Panc1 (cell line): ENCODE measurements around the gene AKAP6. TPM values are rescaled to one million over a fixed set of nuclear protein-coding genes. Genes with fewer than 3 reads are reported as not detected.

Source experiments
- ATAC-seq: fragments of 200-7000 bp; cut with Tn5 transposase; 2 replicates; pipeline ENCODE4 v1.9.1; 2020; ENCODE audit warnings: mild to moderate bottlenecking, moderate library complexity
- BruUV-seq: library from RNA; stranded (reverse); fragments of 400-500 nt; replicated peaks from 2 replicates; lab custom pipeline; 2021; lab: Mats Ljungman, UMichigan
- CTCF ChIA-PET: fragments of 300-600 bp; sonication (Branson Sonifier 250); formaldehyde crosslinking; loops from one replicate; lab custom pipeline; 2022; ENCODE audit warnings: antibody characterized with exemption; lab: Charles Lee
- POLR2A ChIA-PET: fragments of 300-600 bp; sonication (Branson Sonifier 250); formaldehyde crosslinking; loops from one replicate; lab custom pipeline; 2022; ENCODE audit warnings: antibody characterized with exemption; lab: Charles Lee
- DNase-seq: peaks from one replicate; pipeline ENCODE4 v3.0.0-alpha.2; 2010; ENCODE audit warnings: low read depth, low spot score
- H3K27ac ChIP-seq: 2 replicates; pipeline ENCODE4 v1.5.1; 2011; ENCODE audit warnings: mild to moderate bottlenecking, low read length, inconsistent platforms
- H3K27me3 ChIP-seq: fragments of 200-500 bp; sonication (Bioruptor generic); 2 replicates; pipeline ENCODE4 v1.6.0; 2014; ENCODE audit warnings: low read length, inconsistent platforms; ENCODE audit not compliant: control insufficient read depth, insufficient read depth
- H3K36me3 ChIP-seq: fragments of 200-500 bp; sonication (Bioruptor generic); 2 replicates; pipeline ENCODE4 v1.5.1; 2014; ENCODE audit warnings: inconsistent platforms, mild to moderate bottlenecking, low read length, moderate library complexity; ENCODE audit not compliant: control insufficient read depth, insufficient read depth
- H3K4me1 ChIP-seq: 2 replicates; pipeline ENCODE4 v1.5.1; 2011; ENCODE audit warnings: inconsistent platforms, mild to moderate bottlenecking, low read length, moderate library complexity; ENCODE audit not compliant: control insufficient read depth, insufficient read depth
- H3K4me3 ChIP-seq, 2 experiments: 2 replicates each; pipeline ENCODE4 v1.5.1; 2011 to 2012; ENCODE audit warnings: low read depth in 2 of 2, low read length in 2 of 2, mild to moderate bottlenecking in 2 of 2, inconsistent platforms in 1 of 2, moderate library complexity in 1 of 2
- H3K9me3 ChIP-seq: fragments of 200-500 bp; sonication (Bioruptor generic); 2 replicates; pipeline ENCODE4 v1.5.1; 2014; ENCODE audit warnings: low read depth, mild to moderate bottlenecking, inconsistent platforms, low read length, moderate library complexity; ENCODE audit not compliant: control insufficient read depth, insufficient read depth
- POLR2AphosphoS5 ChIP-seq: IDR thresholded peaks from 2 replicates; pipeline ENCODE4 v1.6.1; 2012; ENCODE audit warnings: mild to moderate bottlenecking, low read depth, low read length, moderate library complexity
- SIN3A ChIP-seq: IDR thresholded peaks from 2 replicates; pipeline ENCODE4 v1.6.1; 2012; ENCODE audit warnings: low read depth, mild to moderate bottlenecking, low read length, moderate library complexity, borderline replicate concordance; ENCODE audit not compliant: insufficient read depth
- TCF7L2 ChIP-seq: IDR thresholded peaks from 2 replicates; pipeline ENCODE4 v1.6.1; 2011; ENCODE audit warnings: mild to moderate bottlenecking, low read depth, low read length, inconsistent platforms
- in situ Hi-C: cut with HindIII; loops from 2 replicates; pipeline ENCODE4 v1.10.0; 2016; ENCODE audit warnings: low sequenced_read_pairs, low pct_unique_long_range_greater_than_20kb
- intact Hi-C: fragments of 100-400 bp; cut with micrococcal nuclease; formaldehyde crosslinking; loops from one replicate; pipeline ENCODE4 v1.10.0; 2022; ENCODE audit not compliant: unreplicated experiment
- total RNA-seq: library from RNA; stranded (reverse); gene quantifications from one replicate; pipeline ENCODE4 v1.2.1, GENCODE V29; 2021; ENCODE audit not compliant: unreplicated experiment
- TF ChIP-seq, protein P1 (sequence below): fragments of 450-650 bp; IDR thresholded peaks from 2 replicates; pipeline ENCODE4 v1.5.1; 2017; ENCODE audit warnings: mild to moderate bottlenecking
- TF ChIP-seq, protein P2 (sequence below), 2 experiments: IDR thresholded peaks; 2 replicates each; pipeline ENCODE4 v1.6.1; 2011 to 2012; ENCODE audit warnings: low read depth in 2 of 2, control low read depth in 1 of 2, low read length in 1 of 2, mild to moderate bottlenecking in 1 of 2, moderate library complexity in 1 of 2; ENCODE audit not compliant: insufficient read depth in 1 of 2

AKAP6 gene
- total RNA-seq, 1 experiment from 2014 or later: 0.82 TPM

DNA sequence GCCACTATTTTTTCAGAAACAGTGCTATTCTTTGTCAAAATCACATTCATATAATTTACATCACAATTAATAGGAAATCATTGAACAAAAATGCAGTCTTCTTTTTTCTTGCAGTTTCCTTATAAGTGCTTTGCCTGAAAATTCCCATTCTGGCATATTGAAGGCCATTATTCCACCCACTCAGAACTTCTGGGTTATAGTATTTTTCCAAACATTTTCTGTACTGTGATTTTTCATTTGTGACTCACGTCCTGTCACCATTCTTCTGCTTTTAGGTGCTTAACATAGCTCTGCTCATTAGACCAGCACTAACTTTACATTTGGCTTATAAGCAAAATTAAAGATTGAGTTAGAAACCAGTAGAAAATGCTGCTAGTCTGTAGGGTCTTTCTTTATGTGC is 368.6 kb downstream of the AKAP6 start:
- no peak for DNase-seq
- in situ Hi-C loops (no loop called here), intact Hi-C loops (no loop called here)
- no peaks in the 10 kb centered on the region for H3K27me3 ChIP-seq
- H3K4me1 ChIP-seq: no peaks in the 10 kb centered on the region
- TF ChIP-seq, protein P1, sequence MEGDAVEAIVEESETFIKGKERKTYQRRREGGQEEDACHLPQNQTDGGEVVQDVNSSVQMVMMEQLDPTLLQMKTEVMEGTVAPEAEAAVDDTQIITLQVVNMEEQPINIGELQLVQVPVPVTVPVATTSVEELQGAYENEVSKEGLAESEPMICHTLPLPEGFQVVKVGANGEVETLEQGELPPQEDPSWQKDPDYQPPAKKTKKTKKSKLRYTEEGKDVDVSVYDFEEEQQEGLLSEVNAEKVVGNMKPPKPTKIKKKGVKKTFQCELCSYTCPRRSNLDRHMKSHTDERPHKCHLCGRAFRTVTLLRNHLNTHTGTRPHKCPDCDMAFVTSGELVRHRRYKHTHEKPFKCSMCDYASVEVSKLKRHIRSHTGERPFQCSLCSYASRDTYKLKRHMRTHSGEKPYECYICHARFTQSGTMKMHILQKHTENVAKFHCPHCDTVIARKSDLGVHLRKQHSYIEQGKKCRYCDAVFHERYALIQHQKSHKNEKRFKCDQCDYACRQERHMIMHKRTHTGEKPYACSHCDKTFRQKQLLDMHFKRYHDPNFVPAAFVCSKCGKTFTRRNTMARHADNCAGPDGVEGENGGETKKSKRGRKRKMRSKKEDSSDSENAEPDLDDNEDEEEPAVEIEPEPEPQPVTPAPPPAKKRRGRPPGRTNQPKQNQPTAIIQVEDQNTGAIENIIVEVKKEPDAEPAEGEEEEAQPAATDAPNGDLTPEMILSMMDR: no peak
- TF ChIP-seq POLR2AphosphoS5: no peak
- TF ChIP-seq, protein P2, sequence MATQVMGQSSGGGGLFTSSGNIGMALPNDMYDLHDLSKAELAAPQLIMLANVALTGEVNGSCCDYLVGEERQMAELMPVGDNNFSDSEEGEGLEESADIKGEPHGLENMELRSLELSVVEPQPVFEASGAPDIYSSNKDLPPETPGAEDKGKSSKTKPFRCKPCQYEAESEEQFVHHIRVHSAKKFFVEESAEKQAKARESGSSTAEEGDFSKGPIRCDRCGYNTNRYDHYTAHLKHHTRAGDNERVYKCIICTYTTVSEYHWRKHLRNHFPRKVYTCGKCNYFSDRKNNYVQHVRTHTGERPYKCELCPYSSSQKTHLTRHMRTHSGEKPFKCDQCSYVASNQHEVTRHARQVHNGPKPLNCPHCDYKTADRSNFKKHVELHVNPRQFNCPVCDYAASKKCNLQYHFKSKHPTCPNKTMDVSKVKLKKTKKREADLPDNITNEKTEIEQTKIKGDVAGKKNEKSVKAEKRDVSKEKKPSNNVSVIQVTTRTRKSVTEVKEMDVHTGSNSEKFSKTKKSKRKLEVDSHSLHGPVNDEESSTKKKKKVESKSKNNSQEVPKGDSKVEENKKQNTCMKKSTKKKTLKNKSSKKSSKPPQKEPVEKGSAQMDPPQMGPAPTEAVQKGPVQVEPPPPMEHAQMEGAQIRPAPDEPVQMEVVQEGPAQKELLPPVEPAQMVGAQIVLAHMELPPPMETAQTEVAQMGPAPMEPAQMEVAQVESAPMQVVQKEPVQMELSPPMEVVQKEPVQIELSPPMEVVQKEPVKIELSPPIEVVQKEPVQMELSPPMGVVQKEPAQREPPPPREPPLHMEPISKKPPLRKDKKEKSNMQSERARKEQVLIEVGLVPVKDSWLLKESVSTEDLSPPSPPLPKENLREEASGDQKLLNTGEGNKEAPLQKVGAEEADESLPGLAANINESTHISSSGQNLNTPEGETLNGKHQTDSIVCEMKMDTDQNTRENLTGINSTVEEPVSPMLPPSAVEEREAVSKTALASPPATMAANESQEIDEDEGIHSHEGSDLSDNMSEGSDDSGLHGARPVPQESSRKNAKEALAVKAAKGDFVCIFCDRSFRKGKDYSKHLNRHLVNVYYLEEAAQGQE (IDR thresholded peaks at IDR 0.05; ENCODE audit: insufficient read depth in 1 of 2, low read depth in 2 of 2, low read length in 1 of 2): no peak
- TF ChIP-seq TCF7L2: no peak
- TF ChIP-seq SIN3A: no peak
- no peak for ATAC-seq
- no TSS peak for BruUV-seq
- no peak overlapping the region for H3K4me3 ChIP-seq
- ChIA-PET CTCF (no interaction called here), POLR2A (no interaction called here)
- no peaks in the 10 kb centered on the region for H3K9me3 ChIP-seq
- H3K27ac ChIP-seq: no peak overlapping the region
- H3K36me3 ChIP-seq: no peaks in the 10 kb centered on the region

DNA sequence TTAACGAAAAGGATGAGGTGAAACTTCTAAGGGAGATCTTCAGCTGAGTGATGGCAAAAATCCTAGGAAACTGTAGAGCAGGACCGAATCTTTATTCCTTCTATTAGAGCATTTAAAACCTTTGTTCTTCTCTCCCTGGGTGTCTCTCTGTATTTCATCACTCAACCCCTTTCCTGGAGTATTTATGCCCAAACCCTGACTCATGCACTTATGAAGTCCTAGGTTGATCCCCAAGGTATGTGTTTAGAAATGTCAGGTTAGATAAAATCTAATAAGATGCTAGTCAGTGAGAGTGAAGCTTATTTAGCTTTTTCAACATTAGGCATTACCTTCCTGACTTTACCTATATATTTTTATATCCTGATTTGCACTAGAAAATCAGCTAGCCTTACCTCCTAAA is 369.7 kb downstream of the AKAP6 start:
- H3K36me3 ChIP-seq: no peaks in the 10 kb centered on the region
- no peak overlapping the region for H3K4me3 ChIP-seq
- no TSS peak for BruUV-seq
- CTCF ChIA-PET: no interaction called here
- no peaks in the 10 kb centered on the region for H3K9me3 ChIP-seq
- DNase-seq (no peak), ATAC-seq (no peak)
- POLR2A ChIA-PET: no interaction called here
- in situ Hi-C loops: no loop called here
- H3K27ac ChIP-seq: no peak overlapping the region
- TF ChIP-seq, protein P1: no peak
- TF ChIP-seq SIN3A: no peak
- no peak for TF ChIP-seq TCF7L2
- TF ChIP-seq POLR2AphosphoS5: no peak
- TF ChIP-seq, protein P2 (IDR thresholded peaks at IDR 0.05; ENCODE audit: insufficient read depth in 1 of 2, low read depth in 2 of 2, low read length in 1 of 2): no peak
- intact Hi-C loops: no loop called here
- H3K4me1 ChIP-seq: no peaks in the 10 kb centered on the region
- H3K27me3 ChIP-seq: no peaks in the 10 kb centered on the region
